HEK293 (cell line): ENCODE data around the gene TFE3.

Experiments used
- CTCF ChIA-PET: fragments of 350-600 bp; formaldehyde crosslinking; extraction: SDS; loops from one replicate; lab custom pipeline; 2021; ENCODE audit warnings: antibody characterized with exemption; lab: Yijun Ruan, JAX
- POLR2A ChIA-PET: fragments of 300-600 bp; formaldehyde crosslinking; extraction: SDS; loops from one replicate; lab custom pipeline; 2020; ENCODE audit warnings: antibody characterized with exemption, inconsistent platforms; lab: Yijun Ruan, JAX
- H3K27ac ChIP-seq: fragments of 200-500 bp; sonication (Bioruptor generic); 2 replicates; pipeline ENCODE4 v1.5.1; 2014; ENCODE audit warnings: low read depth, low read length, control low read depth, inconsistent platforms; ENCODE audit errors: extremely low read depth
- H3K36me3 ChIP-seq, 2 experiments: fragments of 200-500 bp in 1 of 2; sonication (Bioruptor generic) in 1 of 2; 1 replicate in 1 of 2; 2 replicates in 1 of 2; pipeline ENCODE4 v1.5.1; 2014 to 2017; ENCODE audit warnings: inconsistent platforms in 2 of 2, low read length in 2 of 2; ENCODE audit not compliant: control insufficient read depth in 2 of 2, insufficient read depth in 1 of 2
- H3K4me1 ChIP-seq: fragments of 200-500 bp; sonication (Bioruptor generic); 2 replicates; pipeline ENCODE4 v1.5.1; 2014; ENCODE audit warnings: mild to moderate bottlenecking, low read length, inconsistent platforms; ENCODE audit not compliant: control insufficient read depth, insufficient read depth
- H3K4me3 ChIP-seq: 2 replicates; pipeline ENCODE4 v1.5.1; 2011; ENCODE audit warnings: low read depth, mild to moderate bottlenecking, control low read depth, low read length, moderate library complexity
- H3K9me3 ChIP-seq: fragments of 200-500 bp; sonication (Bioruptor generic); 2 replicates; pipeline ENCODE4 v1.5.1; 2014; ENCODE audit warnings: low read depth, low read length, inconsistent platforms; ENCODE audit not compliant: control insufficient read depth, insufficient read depth
- EGR2 ChIP-seq: fragments of 450-650 bp; formaldehyde crosslinking; IDR thresholded peaks from 2 replicates; pipeline ENCODE4 v1.5.1; 2016; ENCODE audit warnings: low read depth, missing biosample characterization, missing genetic modification characterization
- GFI1B ChIP-seq: fragments of 450-650 bp; formaldehyde crosslinking; IDR thresholded peaks from 2 replicates; pipeline ENCODE4 v1.5.1; 2016; ENCODE audit warnings: missing biosample characterization, missing genetic modification characterization
- HOXC10 ChIP-seq: sonication (generic); formaldehyde crosslinking; IDR thresholded peaks from 2 replicates; pipeline ENCODE4 v1.8.1; 2023; ENCODE audit warnings: mild to moderate bottlenecking, missing genetic modification reagents
- KLF10 ChIP-seq: fragments of 450-650 bp; IDR thresholded peaks from 2 replicates; pipeline ENCODE4 v1.5.1; 2018; ENCODE audit warnings: missing biosample characterization, mild to moderate bottlenecking, missing genetic modification characterization
- MZF1 ChIP-seq: fragments of 450-650 bp; formaldehyde crosslinking; IDR thresholded peaks from 2 replicates; pipeline ENCODE4 v1.5.1; 2017; ENCODE audit warnings: missing biosample characterization, missing genetic modification characterization, borderline replicate concordance
- OVOL3 ChIP-seq: fragments of 450-650 bp; formaldehyde crosslinking; IDR thresholded peaks from 2 replicates; pipeline ENCODE4 v1.5.1; 2016; ENCODE audit warnings: missing biosample characterization, missing genetic modification characterization
- ZBTB8A ChIP-seq: fragments of 450-650 bp; formaldehyde crosslinking; IDR thresholded peaks from 2 replicates; pipeline ENCODE4 v1.5.1; 2016; ENCODE audit warnings: missing biosample characterization, missing genetic modification characterization
- ZFP37 ChIP-seq: fragments of 450-650 bp; formaldehyde crosslinking; IDR thresholded peaks from 2 replicates; pipeline ENCODE4 v1.5.1; 2016; ENCODE audit warnings: missing biosample characterization, missing genetic modification characterization
- ZNF10 ChIP-seq: fragments of 450-650 bp; formaldehyde crosslinking; IDR thresholded peaks from 2 replicates; pipeline ENCODE4 v1.5.1; 2017; ENCODE audit warnings: missing biosample characterization, missing genetic modification characterization
- ZNF140 ChIP-seq: fragments of 450-650 bp; formaldehyde crosslinking; IDR thresholded peaks from 2 replicates; pipeline ENCODE4 v1.5.1; 2016; ENCODE audit warnings: missing biosample characterization, missing genetic modification characterization
- ZNF146 ChIP-seq: fragments of 450-650 bp; formaldehyde crosslinking; IDR thresholded peaks from 2 replicates; pipeline ENCODE4 v1.5.1; 2016; ENCODE audit warnings: missing biosample characterization, missing genetic modification characterization
- ZNF248 ChIP-seq: fragments of 450-650 bp; formaldehyde crosslinking; IDR thresholded peaks from 2 replicates; pipeline ENCODE4 v1.5.1; 2017; ENCODE audit warnings: missing biosample characterization, missing genetic modification characterization
- ZNF274 ChIP-seq, 2 experiments: fragments of 200-500 bp in 1 of 2; fragments of 450-650 bp in 1 of 2; sonication (Bioruptor generic) in 1 of 2; formaldehyde crosslinking in 1 of 2; IDR thresholded peaks; 2 replicates each; pipeline versions ENCODE4 v1.5.1 to v1.6.1; 2014 to 2016; ENCODE audit warnings: borderline replicate concordance in 1 of 2, inconsistent platforms in 1 of 2, low read length in 1 of 2, missing biosample characterization in 1 of 2, missing genetic modification characterization in 1 of 2
- ZNF341 ChIP-seq: fragments of 450-650 bp; formaldehyde crosslinking; IDR thresholded peaks from 2 replicates; pipeline ENCODE4; 2016; ENCODE audit warnings: low read depth, missing biosample characterization, missing genetic modification characterization
- ZNF350 ChIP-seq: fragments of 450-650 bp; formaldehyde crosslinking; IDR thresholded peaks from 2 replicates; pipeline ENCODE4 v1.5.0; 2017; ENCODE audit warnings: missing biosample characterization, mild to moderate bottlenecking, missing genetic modification characterization
- ZNF37A ChIP-seq: fragments of 450-650 bp; IDR thresholded peaks from 2 replicates; pipeline ENCODE4 v1.5.1; 2018; ENCODE audit warnings: missing biosample characterization, missing genetic modification characterization
- ZNF404 ChIP-seq: fragments of 450-650 bp; formaldehyde crosslinking; IDR thresholded peaks from 2 replicates; pipeline ENCODE4 v1.5.1; 2017; ENCODE audit warnings: missing biosample characterization, missing genetic modification characterization
- ZNF530 ChIP-seq: fragments of 450-650 bp; formaldehyde crosslinking; IDR thresholded peaks from 2 replicates; pipeline ENCODE4 v1.5.1; 2016; ENCODE audit warnings: low read depth, missing biosample characterization, missing genetic modification characterization
- ZNF544 ChIP-seq: fragments of 450-650 bp; formaldehyde crosslinking; IDR thresholded peaks from 2 replicates; pipeline ENCODE4 v1.5.0; 2017; ENCODE audit warnings: missing biosample characterization, missing genetic modification characterization
- ZNF548 ChIP-seq: fragments of 450-650 bp; formaldehyde crosslinking; IDR thresholded peaks from 2 replicates; pipeline ENCODE4 v1.5.1; 2016; ENCODE audit warnings: missing biosample characterization, missing genetic modification characterization
- ZNF670 ChIP-seq: fragments of 450-650 bp; formaldehyde crosslinking; IDR thresholded peaks from 2 replicates; pipeline ENCODE4 v1.5.1; 2016; ENCODE audit warnings: missing biosample characterization, missing genetic modification characterization, low read depth
- ZNF843 ChIP-seq: fragments of 450-650 bp; formaldehyde crosslinking; IDR thresholded peaks from 2 replicates; pipeline ENCODE4 v1.5.1; 2016; ENCODE audit warnings: missing biosample characterization, missing genetic modification characterization
- TF ChIP-seq, protein P1 (sequence below): fragments of 450-650 bp; formaldehyde crosslinking; IDR thresholded peaks from 2 replicates; pipeline ENCODE4 v1.5.1; 2016; ENCODE audit warnings: missing biosample characterization, missing genetic modification characterization
- TF ChIP-seq, protein P2 (sequence below): fragments of 450-650 bp; formaldehyde crosslinking; optimal IDR thresholded peaks from 2 replicates; pipeline ENCODE3; 2016; ENCODE audit warnings: missing biosample characterization, mild to moderate bottlenecking, missing genetic modification characterization
- TF ChIP-seq, protein P3 (sequence below): fragments of 450-650 bp; formaldehyde crosslinking; IDR thresholded peaks from 2 replicates; pipeline ENCODE4 v1.5.1; 2016; ENCODE audit warnings: missing biosample characterization, missing genetic modification characterization, borderline replicate concordance
- TF ChIP-seq, protein P4 (sequence below): fragments of 450-650 bp; formaldehyde crosslinking; IDR thresholded peaks from 2 replicates; pipeline ENCODE4 v1.5.1; 2017; ENCODE audit warnings: missing biosample characterization, missing genetic modification characterization
- TF ChIP-seq, protein P5 (sequence below): fragments of 450-650 bp; formaldehyde crosslinking; IDR thresholded peaks from 2 replicates; pipeline ENCODE4 v1.5.1; 2016; ENCODE audit warnings: missing biosample characterization, missing genetic modification characterization

TFE3 gene

DNA sequence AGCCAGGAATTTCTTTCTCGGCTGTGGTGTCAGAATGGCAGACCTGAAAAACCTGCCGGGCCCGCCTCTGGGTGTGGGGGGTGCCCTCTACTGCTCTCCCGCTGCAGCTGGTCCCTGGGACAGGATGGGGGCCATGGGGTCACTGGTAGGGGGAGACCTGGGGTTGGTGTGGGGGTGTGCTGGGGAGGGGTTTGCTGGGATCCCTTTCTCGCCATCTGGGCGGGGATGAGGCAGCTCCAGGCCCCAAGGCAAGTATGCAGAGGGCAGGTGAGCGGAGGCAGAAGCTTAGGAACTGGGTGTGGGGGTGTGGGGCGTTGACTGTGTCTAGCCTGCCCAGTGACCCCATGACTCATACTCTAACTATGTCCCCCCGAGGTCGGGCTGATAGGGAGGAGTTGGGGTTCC is 16.5 kb upstream of the TFE3 start:
- H3K36me3 ChIP-seq: peaks cover 0 to 27% of the 10 kb centered on the region in 2 experiments; a peak in 1 of 3 replicates
- no peak for TF ChIP-seq ZNF530 (tag by site-specific recombination)
- TF ChIP-seq HOXC10 (CRISPR knock-in tag): no peak
- TF ChIP-seq ZNF140: no peak
- no peak for TF ChIP-seq ZNF10 (tag by site-specific recombination)
- TF ChIP-seq, protein P1, sequence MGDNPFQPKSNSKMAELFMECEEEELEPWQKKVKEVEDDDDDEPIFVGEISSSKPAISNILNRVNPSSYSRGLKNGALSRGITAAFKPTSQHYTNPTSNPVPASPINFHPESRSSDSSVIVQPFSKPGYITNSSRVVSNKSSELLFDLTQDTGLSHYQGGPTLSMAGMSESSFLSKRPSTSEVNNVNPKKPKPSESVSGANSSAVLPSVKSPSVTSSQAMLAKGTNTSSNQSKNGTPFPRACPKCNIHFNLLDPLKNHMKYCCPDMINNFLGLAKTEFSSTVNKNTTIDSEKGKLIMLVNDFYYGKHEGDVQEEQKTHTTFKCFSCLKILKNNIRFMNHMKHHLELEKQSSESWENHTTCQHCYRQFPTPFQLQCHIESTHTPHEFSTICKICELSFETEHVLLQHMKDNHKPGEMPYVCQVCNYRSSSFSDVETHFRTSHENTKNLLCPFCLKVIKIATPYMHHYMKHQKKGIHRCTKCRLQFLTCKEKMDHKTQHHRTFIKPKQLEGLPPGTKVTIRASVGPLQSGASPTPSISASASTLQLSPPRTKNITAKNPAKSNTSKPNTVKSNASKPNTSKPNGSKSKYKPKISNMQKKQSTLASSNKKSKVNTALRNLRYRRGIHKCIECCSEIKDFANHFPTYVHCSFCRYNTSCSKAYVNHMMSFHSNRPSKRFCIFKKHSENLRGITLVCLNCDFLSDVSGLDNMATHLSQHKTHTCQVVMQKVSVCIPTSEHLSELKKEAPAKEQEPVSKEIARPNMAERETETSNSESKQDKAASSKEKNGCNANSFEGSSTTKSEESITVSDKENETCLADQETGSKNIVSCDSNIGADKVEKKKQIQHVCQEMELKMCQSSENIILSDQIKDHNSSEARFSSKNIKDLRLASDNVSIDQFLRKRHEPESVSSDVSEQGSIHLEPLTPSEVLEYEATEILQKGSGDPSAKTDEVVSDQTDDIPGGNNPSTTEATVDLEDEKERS (tag by site-specific recombination): no peak
- TF ChIP-seq ZNF843 (tag by site-specific recombination): no peak
- TF ChIP-seq ZNF350: no peak
- TF ChIP-seq ZNF544 (tag by site-specific recombination): no peak
- no peak for TF ChIP-seq ZNF670 (tag by site-specific recombination)
- no peaks in the 10 kb centered on the region for H3K4me1 ChIP-seq
- H3K4me3 ChIP-seq: no peak overlapping the region
- H3K27ac ChIP-seq: no peak overlapping the region
- ChIA-PET CTCF (interaction anchor here (0.6 kb wide), 1 partner anchor 211 kb away, joined by 3 read pairs; no protein-coding TSS in a partner anchor), POLR2A (interaction anchor here (0.6 to 1.3 kb wide), 2 partner anchors 24 to 88 kb away, joined by 3 to 4 read pairs; partner anchors contain the start of gene KCND1)
- no peaks in the 10 kb centered on the region for H3K9me3 ChIP-seq

DNA sequence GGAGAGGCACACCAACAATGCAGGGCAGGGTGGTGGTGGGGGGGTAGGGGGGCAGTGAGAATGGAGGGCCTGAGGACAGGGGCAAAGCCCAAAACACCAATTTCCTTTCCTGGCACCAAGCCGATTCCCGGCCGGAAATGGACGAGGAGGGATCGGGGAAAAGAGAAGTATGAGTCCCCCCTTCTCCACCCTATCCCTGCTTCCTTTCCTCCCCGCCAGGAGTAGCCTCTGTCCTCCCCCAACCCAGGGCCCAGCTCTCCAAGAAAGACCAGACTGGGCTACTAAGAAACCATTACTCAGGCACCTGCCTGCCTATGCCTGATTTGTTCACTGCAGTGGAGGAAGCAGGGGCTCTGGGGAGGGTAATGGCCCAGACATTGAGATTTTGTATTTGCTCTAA is 16.0 kb upstream of the TFE3 start:
- ChIA-PET CTCF (interaction anchor here (0.5 kb wide), 1 partner anchor 21 kb away, joined by 3 read pairs; no protein-coding TSS in a partner anchor), POLR2A (no interaction called here)
- H3K9me3 ChIP-seq: no peaks in the 10 kb centered on the region
- peak overlapping the region; percentile 32 for H3K4me3 ChIP-seq
- H3K36me3 ChIP-seq: peaks cover 0 to 22% of the 10 kb centered on the region in 2 experiments; a peak in 1 of 3 replicates
- no peaks in the 10 kb centered on the region for H3K4me1 ChIP-seq
- no peak overlapping the region for H3K27ac ChIP-seq
- no peak for TF ChIP-seq GFI1B (tag by site-specific recombination)
- TF ChIP-seq EGR2: no peak
- TF ChIP-seq, protein P2, sequence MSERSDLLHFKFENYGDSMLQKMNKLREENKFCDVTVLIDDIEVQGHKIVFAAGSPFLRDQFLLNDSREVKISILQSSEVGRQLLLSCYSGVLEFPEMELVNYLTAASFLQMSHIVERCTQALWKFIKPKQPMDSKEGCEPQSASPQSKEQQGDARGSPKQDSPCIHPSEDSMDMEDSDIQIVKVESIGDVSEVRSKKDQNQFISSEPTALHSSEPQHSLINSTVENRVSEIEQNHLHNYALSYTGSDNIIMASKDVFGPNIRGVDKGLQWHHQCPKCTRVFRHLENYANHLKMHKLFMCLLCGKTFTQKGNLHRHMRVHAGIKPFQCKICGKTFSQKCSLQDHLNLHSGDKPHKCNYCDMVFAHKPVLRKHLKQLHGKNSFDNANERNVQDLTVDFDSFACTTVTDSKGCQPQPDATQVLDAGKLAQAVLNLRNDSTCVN (tag by site-specific recombination): no peak
- TF ChIP-seq, protein P3, sequence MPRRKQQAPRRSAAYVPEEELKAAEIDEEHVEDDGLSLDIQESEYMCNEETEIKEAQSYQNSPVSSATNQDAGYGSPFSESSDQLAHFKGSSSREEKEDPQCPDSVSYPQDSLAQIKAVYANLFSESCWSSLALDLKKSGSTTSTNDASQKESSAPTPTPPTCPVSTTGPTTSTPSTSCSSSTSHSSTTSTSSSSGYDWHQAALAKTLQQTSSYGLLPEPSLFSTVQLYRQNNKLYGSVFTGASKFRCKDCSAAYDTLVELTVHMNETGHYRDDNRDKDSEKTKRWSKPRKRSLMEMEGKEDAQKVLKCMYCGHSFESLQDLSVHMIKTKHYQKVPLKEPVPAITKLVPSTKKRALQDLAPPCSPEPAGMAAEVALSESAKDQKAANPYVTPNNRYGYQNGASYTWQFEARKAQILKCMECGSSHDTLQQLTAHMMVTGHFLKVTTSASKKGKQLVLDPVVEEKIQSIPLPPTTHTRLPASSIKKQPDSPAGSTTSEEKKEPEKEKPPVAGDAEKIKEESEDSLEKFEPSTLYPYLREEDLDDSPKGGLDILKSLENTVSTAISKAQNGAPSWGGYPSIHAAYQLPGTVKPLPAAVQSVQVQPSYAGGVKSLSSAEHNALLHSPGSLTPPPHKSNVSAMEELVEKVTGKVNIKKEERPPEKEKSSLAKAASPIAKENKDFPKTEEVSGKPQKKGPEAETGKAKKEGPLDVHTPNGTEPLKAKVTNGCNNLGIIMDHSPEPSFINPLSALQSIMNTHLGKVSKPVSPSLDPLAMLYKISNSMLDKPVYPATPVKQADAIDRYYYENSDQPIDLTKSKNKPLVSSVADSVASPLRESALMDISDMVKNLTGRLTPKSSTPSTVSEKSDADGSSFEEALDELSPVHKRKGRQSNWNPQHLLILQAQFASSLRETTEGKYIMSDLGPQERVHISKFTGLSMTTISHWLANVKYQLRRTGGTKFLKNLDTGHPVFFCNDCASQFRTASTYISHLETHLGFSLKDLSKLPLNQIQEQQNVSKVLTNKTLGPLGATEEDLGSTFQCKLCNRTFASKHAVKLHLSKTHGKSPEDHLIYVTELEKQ (tag by site-specific recombination): no peak
- TF ChIP-seq MZF1 (tag by site-specific recombination): no peak
- no peak for TF ChIP-seq ZNF37A (tag by site-specific recombination)
- no peak for TF ChIP-seq ZBTB8A (tag by site-specific recombination)
- no peak for TF ChIP-seq ZNF341 (tag by site-specific recombination)
- TF ChIP-seq ZNF248: no peak
- TF ChIP-seq ZNF274 (IDR thresholded peaks at IDR 0.05; ENCODE audit: low read length): no peak
- no peak for TF ChIP-seq ZNF274 (tag by site-specific recombination; IDR thresholded peaks at IDR 0.05; ENCODE audit: borderline replicate concordance)
- no peak for TF ChIP-seq ZNF548
- no peak for TF ChIP-seq KLF10 (tag by site-specific recombination)
- TF ChIP-seq ZNF404 (tag by site-specific recombination): no peak
- TF ChIP-seq ZFP37 (tag by site-specific recombination): no peak
- TF ChIP-seq, protein P4, sequence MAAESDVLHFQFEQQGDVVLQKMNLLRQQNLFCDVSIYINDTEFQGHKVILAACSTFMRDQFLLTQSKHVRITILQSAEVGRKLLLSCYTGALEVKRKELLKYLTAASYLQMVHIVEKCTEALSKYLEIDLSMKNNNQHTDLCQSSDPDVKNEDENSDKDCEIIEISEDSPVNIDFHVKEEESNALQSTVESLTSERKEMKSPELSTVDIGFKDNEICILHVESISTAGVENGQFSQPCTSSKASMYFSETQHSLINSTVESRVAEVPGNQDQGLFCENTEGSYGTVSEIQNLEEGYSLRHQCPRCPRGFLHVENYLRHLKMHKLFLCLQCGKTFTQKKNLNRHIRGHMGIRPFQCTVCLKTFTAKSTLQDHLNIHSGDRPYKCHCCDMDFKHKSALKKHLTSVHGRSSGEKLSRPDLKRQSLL (tag by site-specific recombination): no peak
- no peak for TF ChIP-seq OVOL3 (tag by site-specific recombination)
- no peak for TF ChIP-seq ZNF146
- TF ChIP-seq, protein P5, sequence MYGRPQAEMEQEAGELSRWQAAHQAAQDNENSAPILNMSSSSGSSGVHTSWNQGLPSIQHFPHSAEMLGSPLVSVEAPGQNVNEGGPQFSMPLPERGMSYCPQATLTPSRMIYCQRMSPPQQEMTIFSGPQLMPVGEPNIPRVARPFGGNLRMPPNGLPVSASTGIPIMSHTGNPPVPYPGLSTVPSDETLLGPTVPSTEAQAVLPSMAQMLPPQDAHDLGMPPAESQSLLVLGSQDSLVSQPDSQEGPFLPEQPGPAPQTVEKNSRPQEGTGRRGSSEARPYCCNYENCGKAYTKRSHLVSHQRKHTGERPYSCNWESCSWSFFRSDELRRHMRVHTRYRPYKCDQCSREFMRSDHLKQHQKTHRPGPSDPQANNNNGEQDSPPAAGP (tag by site-specific recombination): no peak
